Esophagus squamous epithelium (tissue), 4 donors: ENCODE measurements around the gene DDX39B.

Source experiments
- POLR2A ChIP-seq, 4 donors: fragments of 450-650 bp; IDR thresholded peaks; one replicate each; pipeline ENCODE4 v1.6.1; 2017; ENCODE audit warnings: antibody characterized with exemption in 4 of 4, mild to moderate bottlenecking in 4 of 4, moderate library complexity in 3 of 4
- TF ChIP-seq, protein P1 (sequence below), 6 experiments: fragments of 450-650 bp in 4 of 6; fragments of 200-600 bp in 2 of 6; sonication (generic) in 2 of 6; IDR thresholded peaks; one replicate each; pipeline ENCODE4 v1.5.1; 2016 to 2019; ENCODE audit warnings: antibody characterized with exemption in 6 of 6, mild to moderate bottlenecking in 4 of 6, moderate library complexity in 4 of 6

DNA sequence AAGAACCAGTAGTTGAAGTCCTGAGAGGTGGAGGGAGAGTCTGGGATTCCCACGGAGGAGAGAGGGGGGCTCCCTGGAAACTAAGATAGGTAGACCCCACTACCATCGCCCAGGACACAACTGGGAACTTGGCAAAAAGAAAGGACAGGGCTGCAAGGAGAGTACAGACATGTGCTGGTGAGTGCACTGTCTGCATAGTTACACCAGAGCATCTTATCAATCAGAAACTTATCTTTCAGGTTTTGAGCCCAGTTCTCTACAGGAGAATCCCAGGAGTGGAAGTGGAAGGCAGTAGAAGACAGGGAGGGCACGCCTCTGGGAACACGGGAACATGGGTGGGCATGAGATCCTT, 17.8 kb upstream of the DDX39B start:
- TF ChIP-seq, protein P1, sequence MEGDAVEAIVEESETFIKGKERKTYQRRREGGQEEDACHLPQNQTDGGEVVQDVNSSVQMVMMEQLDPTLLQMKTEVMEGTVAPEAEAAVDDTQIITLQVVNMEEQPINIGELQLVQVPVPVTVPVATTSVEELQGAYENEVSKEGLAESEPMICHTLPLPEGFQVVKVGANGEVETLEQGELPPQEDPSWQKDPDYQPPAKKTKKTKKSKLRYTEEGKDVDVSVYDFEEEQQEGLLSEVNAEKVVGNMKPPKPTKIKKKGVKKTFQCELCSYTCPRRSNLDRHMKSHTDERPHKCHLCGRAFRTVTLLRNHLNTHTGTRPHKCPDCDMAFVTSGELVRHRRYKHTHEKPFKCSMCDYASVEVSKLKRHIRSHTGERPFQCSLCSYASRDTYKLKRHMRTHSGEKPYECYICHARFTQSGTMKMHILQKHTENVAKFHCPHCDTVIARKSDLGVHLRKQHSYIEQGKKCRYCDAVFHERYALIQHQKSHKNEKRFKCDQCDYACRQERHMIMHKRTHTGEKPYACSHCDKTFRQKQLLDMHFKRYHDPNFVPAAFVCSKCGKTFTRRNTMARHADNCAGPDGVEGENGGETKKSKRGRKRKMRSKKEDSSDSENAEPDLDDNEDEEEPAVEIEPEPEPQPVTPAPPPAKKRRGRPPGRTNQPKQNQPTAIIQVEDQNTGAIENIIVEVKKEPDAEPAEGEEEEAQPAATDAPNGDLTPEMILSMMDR (IDR thresholded peaks at IDR 0.05), result no peak
- no peak for TF ChIP-seq POLR2A (IDR thresholded peaks at IDR 0.05)
